HG03521 (cell line): ENCODE data around the gene ROPN1.
A peak's percentile ranks its signal among the peaks of the same experiment; 100 is the strongest.
"Not testable (repeated sequence)": the region's sequence is repeated elsewhere in the genome, so short reads cannot be mapped to it uniquely, and the experiment has no call there.

Experiments used
- ATAC-seq: cut with Tn5 transposase; IDR thresholded peaks from one replicate; pipeline ENCODE4 v1.9.1; 2021; ENCODE audit warnings: mild to moderate bottlenecking, moderate library complexity; ENCODE audit not compliant: unreplicated experiment

Gene ROPN1

GRCh38 chr3:123991730-123992588, at the start of gene ROPN1:
ROPN1 (minus strand) TSS chr3:123992124; CDS start chr3:123980481, 11,643 bp downstream.
- not testable (repeated sequence) for ATAC-seq

GRCh38 chr3:124041553-124041952, 49.6 kb upstream of the ROPN1 start:
- no peak for ATAC-seq

- no peak for ATAC-seq
These were observed 45.4 kb upstream of the ROPN1 start for GRCh38 chr3:124037326-124037725.

- not testable (repeated sequence) for ATAC-seq
These were observed 44.3 kb upstream of the ROPN1 start for GRCh38 chr3:124036214-124036613.

DNA sequence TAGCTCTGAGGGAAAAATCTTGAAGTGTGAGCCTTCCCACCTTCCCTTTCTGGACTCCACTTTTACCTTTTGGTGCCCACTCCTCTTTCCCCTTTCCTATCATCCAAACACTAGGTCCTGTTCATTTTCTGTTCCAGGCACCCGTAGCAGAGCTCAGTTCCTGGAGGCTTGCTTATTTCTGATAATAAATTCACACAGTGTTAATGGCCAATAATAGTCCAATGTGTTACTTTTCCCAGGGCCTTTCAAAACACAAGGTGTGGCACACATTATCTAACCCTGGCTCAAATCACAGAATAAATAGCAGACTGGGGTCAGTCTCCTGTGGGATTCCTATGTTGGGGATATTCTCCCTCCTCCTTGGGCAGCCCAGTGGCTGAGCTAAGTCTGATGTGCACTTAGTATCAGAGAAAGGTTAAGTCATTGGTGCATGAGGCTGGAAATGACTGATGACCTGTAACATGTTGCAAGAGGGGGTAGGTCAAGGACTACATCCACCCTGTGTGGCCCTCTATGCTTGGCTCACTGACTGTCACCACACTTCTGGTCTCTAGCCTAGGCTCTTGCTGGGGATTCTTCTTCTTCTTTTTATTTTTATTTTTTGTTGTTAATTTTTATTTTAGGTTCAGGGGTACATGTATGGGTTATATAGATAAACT, 43.7 kb upstream of the ROPN1 start:
- ATAC-seq = no peak

DNA sequence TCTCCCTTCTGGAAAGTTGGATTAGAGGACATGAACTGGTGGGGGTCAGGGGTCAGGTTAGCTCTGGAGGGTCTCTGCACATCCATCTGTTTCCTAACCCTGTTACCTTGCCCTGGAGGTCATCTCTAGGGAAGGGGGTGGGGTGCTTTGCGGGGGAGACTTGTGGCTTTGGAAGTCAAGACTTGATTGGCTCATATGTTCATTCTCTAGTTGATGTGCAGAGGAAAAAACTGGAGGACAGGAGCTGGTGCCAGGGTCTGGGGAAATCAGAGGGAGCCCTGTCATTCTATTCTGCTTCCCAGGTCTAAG, 42.9 kb upstream of the ROPN1 start:
- no peak for ATAC-seq

- no peak for ATAC-seq
These were observed 42.3 kb upstream of the ROPN1 start for GRCh38 chr3:124034016-124034843.

DNA sequence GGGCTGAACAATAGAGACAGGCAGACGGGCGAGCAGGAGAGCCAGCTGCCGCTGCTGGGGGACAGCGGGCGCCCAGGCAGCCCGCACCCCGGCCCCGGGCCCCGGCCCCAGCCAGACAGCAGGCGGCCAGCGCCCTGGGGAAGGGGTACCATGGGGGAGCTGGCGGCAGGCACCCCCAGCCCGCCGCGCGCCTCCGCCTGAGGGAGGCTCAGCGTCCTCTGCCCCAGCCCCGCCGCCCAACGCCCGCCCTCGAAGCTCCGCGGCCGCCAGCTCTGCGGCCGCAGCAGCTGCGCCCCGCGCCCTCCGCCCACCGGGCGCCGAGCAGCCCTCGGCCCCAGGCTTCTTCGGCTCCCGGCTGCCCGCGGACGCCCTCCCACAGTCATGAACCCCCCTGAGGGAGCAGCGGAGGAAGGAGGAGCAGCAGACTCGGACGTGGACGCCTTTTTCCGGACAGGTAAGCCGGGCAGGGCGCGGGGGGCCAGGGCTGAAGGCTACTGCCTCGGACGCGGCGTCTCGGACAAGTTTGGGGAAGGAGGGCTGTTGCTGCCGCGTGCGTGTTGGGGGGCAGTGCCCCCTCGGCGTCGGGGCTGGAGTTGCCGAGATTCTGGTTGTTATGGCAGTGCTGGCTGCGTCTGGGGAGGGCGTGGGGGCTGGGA, 41.6 kb upstream of the ROPN1 start, which contains the start of gene KALRN:
Gene KALRN, plus strand, starts transcription at position 10 of the 656 bp plus-strand sequence.
- no peak for ATAC-seq

GRCh38 chr3:124032881-124033359, 41.0 kb upstream of the ROPN1 start:
- peak; percentile 80 for ATAC-seq

- no peak for ATAC-seq
These were observed 40.5 kb upstream of the ROPN1 start for GRCh38 chr3:124032311-124032880.

DNA sequence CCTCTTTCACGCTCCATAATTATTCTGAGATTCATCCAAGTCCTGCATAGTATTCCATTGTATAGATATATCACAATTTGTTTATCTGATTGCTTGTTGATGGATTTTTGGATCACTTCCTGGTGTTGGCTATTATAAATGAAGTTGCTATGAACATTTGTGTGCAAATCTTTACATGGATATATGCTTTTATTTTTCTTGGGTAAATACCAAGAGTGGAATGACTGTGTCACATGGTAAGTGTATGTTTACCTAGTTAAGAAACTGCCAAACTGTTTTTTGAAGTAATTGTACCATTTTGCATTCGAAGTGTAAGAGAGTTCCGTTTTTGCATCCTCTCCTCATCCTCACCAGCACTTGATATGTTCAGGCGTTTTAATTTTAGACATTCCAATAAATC, 34.6 kb upstream of the ROPN1 start:
- ATAC-seq = no peak

DNA sequence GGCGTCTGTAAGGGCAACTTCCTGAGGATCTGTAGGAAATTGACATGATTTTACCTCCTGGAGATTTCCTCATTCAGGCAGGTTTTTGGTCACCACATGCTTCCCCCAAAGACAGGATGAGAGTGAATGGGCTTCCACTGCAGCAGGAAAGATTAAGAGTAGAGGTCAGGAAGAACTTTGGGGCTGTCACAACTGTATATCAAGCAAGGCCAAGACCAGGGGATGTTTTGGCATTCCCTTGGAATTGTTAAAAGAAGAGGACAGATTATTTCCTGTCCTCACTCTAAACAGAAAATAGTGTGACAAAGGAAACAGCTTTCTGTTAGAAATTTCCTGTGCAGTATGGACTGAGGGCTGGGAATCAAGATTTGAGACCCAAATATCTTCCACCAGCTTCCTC, 31.6 kb upstream of the ROPN1 start:
- ATAC-seq = not testable (repeated sequence)

GRCh38 chr3:124019291-124019690, 27.4 kb upstream of the ROPN1 start:
- ATAC-seq = no peak

DNA sequence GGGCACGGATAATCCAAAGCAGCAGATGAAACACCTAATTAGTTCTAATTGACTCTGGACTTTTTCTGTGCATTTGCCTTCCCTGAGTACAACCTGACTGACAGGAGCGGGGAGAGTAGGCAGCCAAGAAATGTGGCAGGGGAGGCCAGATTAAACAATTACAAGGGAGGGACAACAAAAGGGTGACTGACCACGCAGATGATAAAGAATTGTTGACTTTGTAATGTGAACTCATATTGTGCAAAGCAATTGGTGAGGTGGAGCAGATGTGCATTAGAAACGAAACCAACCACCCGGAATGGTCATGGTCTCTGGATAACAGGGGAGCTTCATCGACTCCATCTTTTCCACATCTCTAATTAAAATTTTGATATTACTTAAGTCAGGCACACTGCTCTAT, 25.6 kb upstream of the ROPN1 start:
- ATAC-seq = not testable (repeated sequence)

- ATAC-seq = not testable (repeated sequence)
These were observed 24.6 kb upstream of the ROPN1 start for GRCh38 chr3:124016483-124016882.

GRCh38 chr3:124014366-124014942, 22.5 kb upstream of the ROPN1 start:
- ATAC-seq = no peak

GRCh38 chr3:124008321-124008720, 16.4 kb upstream of the ROPN1 start:
- not testable (repeated sequence) for ATAC-seq

DNA sequence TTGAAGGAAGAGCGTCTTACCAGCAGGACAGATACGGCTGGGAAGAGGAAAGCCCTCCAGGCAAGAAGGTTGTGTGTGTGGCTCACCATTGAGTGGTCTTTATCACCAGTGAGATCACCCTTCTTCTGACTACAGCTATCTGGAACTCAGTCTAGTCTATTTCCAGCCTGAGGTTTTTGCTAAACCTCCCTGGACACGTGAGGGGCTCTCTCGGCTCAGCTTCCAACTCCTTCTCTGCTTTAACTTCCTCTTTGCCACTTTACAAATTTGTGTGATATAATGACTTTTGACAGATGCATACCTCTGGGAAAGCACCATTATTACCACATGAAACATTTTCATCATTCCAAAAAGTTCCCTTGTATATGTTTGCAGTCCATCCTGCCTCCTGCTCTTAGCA, 15.3 kb upstream of the ROPN1 start:
- no peak for ATAC-seq

DNA sequence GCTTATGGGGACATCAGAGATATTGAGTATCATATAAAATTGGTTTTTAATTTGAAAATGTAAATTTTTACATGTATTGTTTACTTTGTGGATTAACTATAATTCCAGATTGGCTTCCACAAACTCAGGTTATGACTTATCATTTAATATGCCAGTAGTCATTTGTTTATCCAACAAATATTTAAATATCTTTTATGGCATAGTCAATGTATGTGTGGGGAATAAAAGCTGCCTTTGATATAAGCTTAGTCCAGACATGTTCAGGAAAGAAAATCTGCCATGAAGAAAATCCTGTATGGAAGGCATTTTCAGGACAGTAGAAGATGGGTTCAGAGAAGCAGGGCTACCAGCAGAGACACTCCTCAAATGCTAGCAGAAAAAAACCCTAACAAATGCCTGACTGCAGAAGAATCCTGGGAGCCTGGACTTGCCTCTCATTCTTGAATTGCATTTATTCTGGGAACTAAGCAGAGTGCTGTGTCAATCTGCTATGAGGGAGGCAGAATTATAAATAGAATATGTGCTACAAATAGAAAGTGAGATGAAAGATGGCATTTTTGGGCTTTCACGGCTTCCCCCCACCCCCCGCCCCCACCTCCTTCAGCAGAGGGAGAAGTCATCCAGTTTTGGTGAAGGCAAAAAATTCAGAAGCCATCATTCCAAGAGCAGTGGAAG, 10.6 kb upstream of the ROPN1 start:
- ATAC-seq = not testable (repeated sequence)
